Colonic mucosa (tissue), 4 donors: Measurements from ENCODE around the gene MFAP4. TPM values are rescaled to one million over a fixed set of nuclear protein-coding genes. Genes with fewer than 3 reads are reported as not detected.

Source experiments
- DNase-seq: peaks from one replicate; pipeline ENCODE4 v3.0.0-alpha.2; 2020
- H3K27ac ChIP-seq: fragments of 200-600 bp; one replicate; pipeline ENCODE4 v1.8.0; 2021
- H3K27me3 ChIP-seq: fragments of 200-600 bp; one replicate; pipeline ENCODE4 v1.8.0; 2021
- H3K36me3 ChIP-seq: fragments of 200-600 bp; one replicate; pipeline ENCODE4 v1.8.0; 2021
- H3K4me1 ChIP-seq: fragments of 200-600 bp; one replicate; pipeline ENCODE4 v1.8.0; 2021; ENCODE audit warnings: mild to moderate bottlenecking
- H3K4me3 ChIP-seq: fragments of 200-600 bp; one replicate; pipeline ENCODE4 v1.8.0; 2021
- H3K9ac ChIP-seq, 2 donors: one replicate each; pipeline ENCODE4 v1.7.0; 2013; ENCODE audit warnings: control low read depth in 2 of 2, low read depth in 2 of 2, low read length in 2 of 2
- H3K9me3 ChIP-seq: fragments of 200-600 bp; one replicate; pipeline ENCODE4 v1.8.0; 2021
- CTCF ChIP-seq: fragments of 200-600 bp; IDR thresholded peaks from one replicate; pipeline ENCODE4 v1.8.0; 2022; ENCODE audit warnings: antibody characterized with exemption, mild to moderate bottlenecking
- intact Hi-C: fragments of 100-400 bp; cut with DNase I; formaldehyde crosslinking; loops from one replicate; pipeline ENCODE4 v1.14.1; 2022
- total RNA-seq, 2 donors: library from RNA; stranded (reverse); fragmentation: NEBNext Ultra II Directional in 1 of 2; extraction: Animal tissue kit (Norgen Biotek cat#: 25700) in 1 of 2; gene quantifications; one replicate each; pipeline ENCODE4 v1.2.1, GENCODE V29; 2021
- donor health status: healthy.
- donor health status: DM: no; HTN: no; CAD: no.
- donor health status: DM: no; HTN: no; CAD: no.

The MFAP4 gene
- total RNA-seq, 2 donors from 2014 or later, result 22.2 to 56.0 TPM

DNA sequence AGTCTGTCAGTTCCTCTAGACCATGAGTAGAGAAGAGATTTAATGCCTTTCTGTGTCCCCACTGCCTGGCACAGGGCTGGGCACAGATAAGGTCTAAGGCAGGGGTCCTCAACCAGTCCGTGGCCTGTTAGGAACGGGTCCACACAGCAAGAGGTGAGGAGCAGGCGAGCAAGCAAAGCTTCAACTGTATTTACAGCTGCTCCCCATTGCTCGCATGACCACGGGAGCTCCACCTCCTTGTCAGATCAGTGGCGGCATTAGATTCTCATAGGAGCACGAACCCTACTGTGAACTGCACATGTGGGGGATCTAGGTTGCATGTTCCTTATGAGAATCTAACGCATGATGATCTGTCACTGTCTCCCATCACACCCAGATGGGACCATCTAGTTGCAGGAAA is 26.2 kb downstream of the MFAP4 start:
- intact Hi-C loops, result loop anchor here (10.0 kb wide), 1 partner anchor 404 kb away; no protein-coding TSS in a partner anchor
- H3K9ac ChIP-seq, result no peak overlapping the region

GRCh38 chr17:19359856-19360255 is 27.1 kb downstream of the MFAP4 start:
- Histone ChIP-seq H3K9ac (no peak overlapping the region), H3K27ac (no peak overlapping the region), H3K27me3 (no peaks in the 10 kb centered on the region), H3K9me3 (no peaks in the 10 kb centered on the region), H3K4me3 (no peak overlapping the region), H3K4me1 (no peaks in the 10 kb centered on the region), H3K36me3 (no peaks in the 10 kb centered on the region)
- no peak for DNase-seq
- no peak for TF ChIP-seq CTCF
- intact Hi-C loops, result loop anchor here (10.0 kb wide), 1 partner anchor 405 kb away; no protein-coding TSS in a partner anchor

More for the DNA sequence above, 26.2 kb downstream of the MFAP4 start:
- Histone ChIP-seq H3K4me1 (no peaks in the 10 kb centered on the region), H3K36me3 (no peaks in the 10 kb centered on the region), H3K4me3 (no peak overlapping the region), H3K27ac (no peak overlapping the region), H3K9me3 (no peaks in the 10 kb centered on the region), H3K27me3 (no peaks in the 10 kb centered on the region)
- DNase-seq, result no peak
- TF ChIP-seq CTCF, result no peak

DNA sequence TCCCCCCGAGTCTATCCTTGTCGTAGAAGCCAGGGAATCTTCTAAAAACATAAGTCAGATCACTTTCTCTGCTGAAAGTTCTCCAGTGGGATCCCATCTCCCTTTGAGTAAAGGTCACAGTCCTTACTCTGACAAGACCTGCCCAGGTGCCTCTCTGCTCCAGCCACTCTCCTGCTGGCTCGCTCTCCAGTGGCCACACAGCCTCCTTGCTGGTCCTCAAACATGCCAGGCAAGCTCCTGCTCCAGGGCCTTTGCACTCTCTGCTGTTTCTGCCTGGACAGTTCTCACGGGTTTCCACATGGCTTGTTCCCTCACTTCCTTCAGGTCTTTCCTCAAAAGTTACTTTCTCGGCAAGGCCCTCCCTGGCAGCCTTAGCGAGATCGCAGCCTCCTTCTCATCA is 27.8 kb downstream of the MFAP4 start:
- intact Hi-C loops, result no loop called here
- Histone ChIP-seq H3K27ac (no peak overlapping the region), H3K9ac (no peak overlapping the region), H3K27me3 (no peaks in the 10 kb centered on the region), H3K9me3 (no peaks in the 10 kb centered on the region), H3K4me1 (no peaks in the 10 kb centered on the region), H3K36me3 (no peaks in the 10 kb centered on the region), H3K4me3 (no peak overlapping the region)
- TF ChIP-seq CTCF, result no peak
- DNase-seq, result no peak

- no peaks in the 10 kb centered on the region for H3K27me3 ChIP-seq
- intact Hi-C loops, result no loop called here
- H3K27ac ChIP-seq, result no peak overlapping the region
- no peak overlapping the region for H3K9ac ChIP-seq
- no peaks in the 10 kb centered on the region for H3K9me3 ChIP-seq
- H3K36me3 ChIP-seq, result no peaks in the 10 kb centered on the region
- no peak for TF ChIP-seq CTCF
- no peak for DNase-seq
- no peak overlapping the region for H3K4me3 ChIP-seq
- H3K4me1 ChIP-seq, result no peaks in the 10 kb centered on the region
Observed at GRCh38 chr17:19357761-19358160, 29.2 kb downstream of the MFAP4 start.

GRCh38 chr17:19357351-19357750 is 29.6 kb downstream of the MFAP4 start:
- H3K9me3 ChIP-seq, result no peaks in the 10 kb centered on the region
- H3K36me3 ChIP-seq, result no peaks in the 10 kb centered on the region
- no peak for TF ChIP-seq CTCF
- no peak for DNase-seq
- H3K4me1 ChIP-seq, result no peaks in the 10 kb centered on the region
- intact Hi-C loops, result no loop called here
- H3K27ac ChIP-seq, result no peak overlapping the region
- H3K4me3 ChIP-seq, result no peak overlapping the region
- no peak overlapping the region for H3K9ac ChIP-seq
- no peaks in the 10 kb centered on the region for H3K27me3 ChIP-seq
